NB4 (cell line): ENCODE measurements around the gene SLCO3A1.

Experiments
- DNase-seq: peaks from one replicate; pipeline ENCODE4 v3.0.0; 2010; ENCODE audit warnings: low read depth
- H3K4me3 ChIP-seq: one replicate; pipeline ENCODE4 v1.5.1; 2011; ENCODE audit warnings: mild to moderate bottlenecking, low read depth, low read length, moderate library complexity
- CTCF ChIP-seq: IDR thresholded peaks from one replicate; pipeline ENCODE4 v1.5.1; 2012; ENCODE audit warnings: low read depth, low read length
- MAX ChIP-seq: IDR thresholded peaks from 2 replicates; pipeline ENCODE4 v1.6.1; 2011; ENCODE audit warnings: low read depth, low read length
- MYC ChIP-seq: IDR thresholded peaks from 2 replicates; pipeline ENCODE4 v1.6.1; 2011; ENCODE audit warnings: low read depth, low read length
- POLR2A ChIP-seq: IDR thresholded peaks from 2 replicates; pipeline ENCODE4 v1.6.1; 2011; ENCODE audit warnings: mild to moderate bottlenecking; ENCODE audit not compliant: insufficient read length; ENCODE audit errors: extremely low read depth

SLCO3A1 gene

GRCh38 chr15:92116330-92116729 lies 262.8 kb downstream of the SLCO3A1 start:
- no peak for DNase-seq
- TF ChIP-seq CTCF: no peak
- TF ChIP-seq MYC: no peak
- TF ChIP-seq MAX: no peak
- TF ChIP-seq POLR2A: no peak

GRCh38 chr15:92117261-92117731 lies 263.8 kb downstream of the SLCO3A1 start:
- TF ChIP-seq POLR2A (no peak), CTCF (no peak), MYC (no peak), MAX (no peak)
- H3K4me3 ChIP-seq: no peak overlapping the region
- DNase-seq: no peak

More at GRCh38 chr15:92116330-92116729, 262.8 kb downstream of the SLCO3A1 start:
- no peak overlapping the region for H3K4me3 ChIP-seq

GRCh38 chr15:92118162-92118935 lies 264.8 kb downstream of the SLCO3A1 start:
- H3K4me3 ChIP-seq: no peak overlapping the region
- TF ChIP-seq CTCF: no peak
- TF ChIP-seq MAX: no peak
- TF ChIP-seq POLR2A: no peak
- TF ChIP-seq MYC: no peak
- DNase-seq: no peak

GRCh38 chr15:92118936-92119325 lies 265.4 kb downstream of the SLCO3A1 start:
- TF ChIP-seq CTCF: no peak
- TF ChIP-seq MYC: no peak
- TF ChIP-seq POLR2A: no peak
- TF ChIP-seq MAX: no peak
- no peak for DNase-seq
- no peak overlapping the region for H3K4me3 ChIP-seq

GRCh38 chr15:92120094-92120795 lies 266.7 kb downstream of the SLCO3A1 start:
- DNase-seq: peak; percentile 11
- H3K4me3 ChIP-seq: no peak overlapping the region
- TF ChIP-seq MYC (no peak), POLR2A (no peak), MAX (no peak), CTCF (no peak)
